ENCODE results near the gene IL18.

DNA sequence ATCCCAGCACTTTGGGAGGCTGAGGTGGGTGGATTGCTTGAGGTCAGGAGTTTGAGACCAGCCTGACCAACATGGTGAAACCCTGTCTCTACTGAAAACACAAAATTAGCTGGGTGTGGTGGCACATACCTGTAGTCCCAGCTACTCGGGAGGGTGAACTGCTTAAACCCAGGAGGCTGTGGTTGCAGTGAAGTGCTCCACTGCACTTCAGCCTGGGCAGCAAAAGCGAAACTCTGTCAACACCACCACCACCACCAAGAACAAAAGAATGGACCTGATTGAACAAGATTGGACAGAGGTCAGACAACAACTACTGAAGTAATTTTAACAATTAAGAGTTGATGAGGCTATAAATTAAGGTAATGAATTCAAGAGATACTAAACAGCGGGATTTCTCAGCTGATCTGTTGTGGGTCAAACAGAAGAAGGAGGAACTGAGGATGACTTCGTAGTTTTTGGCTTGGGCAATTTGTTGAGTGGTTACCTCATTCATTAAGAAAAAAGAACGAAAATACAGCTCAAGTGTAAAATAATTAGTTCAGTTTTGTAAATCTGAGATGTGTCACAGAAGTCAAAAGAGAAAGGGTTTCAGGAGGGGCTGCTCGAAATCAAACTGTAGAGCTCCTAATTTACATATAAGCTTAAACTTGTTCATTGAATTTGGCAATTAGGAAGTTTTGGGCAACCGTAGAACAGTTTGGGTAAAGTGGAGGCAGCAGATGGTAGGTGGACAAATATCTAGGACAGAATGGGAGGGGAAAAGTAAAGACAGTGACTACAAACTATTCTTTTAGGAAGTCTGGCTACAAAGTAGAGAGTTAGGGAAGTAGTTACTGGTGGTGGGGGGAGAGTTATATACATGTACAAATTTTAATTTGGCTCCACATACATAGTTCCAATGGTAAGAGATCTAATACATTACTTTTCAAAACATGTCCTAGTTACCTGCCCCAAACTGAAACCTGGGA lies 4.5 kb downstream of the IL18 start:
- TF ChIP-seq, protein P1, sequence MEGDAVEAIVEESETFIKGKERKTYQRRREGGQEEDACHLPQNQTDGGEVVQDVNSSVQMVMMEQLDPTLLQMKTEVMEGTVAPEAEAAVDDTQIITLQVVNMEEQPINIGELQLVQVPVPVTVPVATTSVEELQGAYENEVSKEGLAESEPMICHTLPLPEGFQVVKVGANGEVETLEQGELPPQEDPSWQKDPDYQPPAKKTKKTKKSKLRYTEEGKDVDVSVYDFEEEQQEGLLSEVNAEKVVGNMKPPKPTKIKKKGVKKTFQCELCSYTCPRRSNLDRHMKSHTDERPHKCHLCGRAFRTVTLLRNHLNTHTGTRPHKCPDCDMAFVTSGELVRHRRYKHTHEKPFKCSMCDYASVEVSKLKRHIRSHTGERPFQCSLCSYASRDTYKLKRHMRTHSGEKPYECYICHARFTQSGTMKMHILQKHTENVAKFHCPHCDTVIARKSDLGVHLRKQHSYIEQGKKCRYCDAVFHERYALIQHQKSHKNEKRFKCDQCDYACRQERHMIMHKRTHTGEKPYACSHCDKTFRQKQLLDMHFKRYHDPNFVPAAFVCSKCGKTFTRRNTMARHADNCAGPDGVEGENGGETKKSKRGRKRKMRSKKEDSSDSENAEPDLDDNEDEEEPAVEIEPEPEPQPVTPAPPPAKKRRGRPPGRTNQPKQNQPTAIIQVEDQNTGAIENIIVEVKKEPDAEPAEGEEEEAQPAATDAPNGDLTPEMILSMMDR (conservative IDR thresholded peaks at IDR 0.05 in 1 of 2, IDR thresholded peaks at IDR 0.05 in 1 of 2; ENCODE audit: low read depth in 1 of 2, low read length in 2 of 2), result no peak
- no peak for TF ChIP-seq EZH2 (IDR thresholded peaks at IDR 0.05; ENCODE audit: low read length, missing control alignments)
